ENCODE results near the gene ENOX1. TPM values are rescaled to one million over a fixed set of nuclear protein-coding genes. Genes with fewer than 3 reads are reported as not detected.

Gene ENOX1
- total RNA-seq, 2 donors from 2014 or later: 0.33 TPM; not detected in 1

DNA sequence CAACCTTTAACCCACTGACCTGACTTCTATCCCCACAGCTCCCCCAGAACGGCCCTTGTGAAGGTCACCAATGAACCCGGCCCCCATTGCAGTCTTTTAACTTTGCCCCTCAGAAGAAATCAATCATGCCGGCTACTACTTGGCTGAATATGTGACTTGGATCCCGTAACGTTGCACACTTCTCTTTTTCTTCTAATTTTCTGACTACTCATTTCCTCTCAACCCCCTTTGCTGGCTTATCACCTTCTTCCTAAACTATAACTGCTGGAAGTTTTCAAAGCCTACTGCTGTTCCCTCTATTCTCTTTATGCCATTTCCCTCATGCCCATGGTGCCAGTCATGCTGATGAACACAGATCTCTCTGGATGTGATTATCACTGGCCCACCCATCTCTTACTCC is 395.7 kb downstream of the ENOX1 start:
- no peak overlapping the region for H3K27ac Mint-ChIP-seq
- no peak overlapping the region for H3K4me3 ChIP-seq (ENCODE audit: low read length)
- peaks cover 21% of the 10 kb centered on the region for H3K4me1 Mint-ChIP-seq
- H3K36me3 ChIP-seq (ENCODE audit: control insufficient read depth, insufficient read depth, low read length): no peaks in the 10 kb centered on the region
- no peaks in the 10 kb centered on the region for H3K9me3 Mint-ChIP-seq
- H3K9ac ChIP-seq (ENCODE audit: extremely low read depth, low read length, poor library complexity, severe bottlenecking): no peak overlapping the region
- no peaks in the 10 kb centered on the region for H3K36me3 Mint-ChIP-seq (ENCODE audit: low read depth)
- no peaks in the 10 kb centered on the region for H3K4me1 ChIP-seq (ENCODE audit: control insufficient read depth, insufficient read depth, low read length)
- no peak overlapping the region for H3K4me3 Mint-ChIP-seq
- DNase-seq: no peak
- H3K27ac ChIP-seq (ENCODE audit: low read depth, low read length): no peak overlapping the region
- no peaks in the 10 kb centered on the region for H3K27me3 ChIP-seq (ENCODE audit: control insufficient read depth, insufficient read depth, low read length, poor library complexity, severe bottlenecking)
- whole genome bisulfite sequencing, 2 experiments (ENCODE audit: insufficient coverage in 1 of 2, insufficient read length in 1 of 2): 87 to 88% methylated on average over 5 of the region's 5 CpGs
- TF ChIP-seq CTCF (conservative IDR thresholded peaks at IDR 0.05): no peak
- no peaks in the 10 kb centered on the region for H3K9me3 ChIP-seq (ENCODE audit: control insufficient read depth, low read length)
- H3K27me3 Mint-ChIP-seq (ENCODE audit: insufficient read depth): no peaks in the 10 kb centered on the region

DNA sequence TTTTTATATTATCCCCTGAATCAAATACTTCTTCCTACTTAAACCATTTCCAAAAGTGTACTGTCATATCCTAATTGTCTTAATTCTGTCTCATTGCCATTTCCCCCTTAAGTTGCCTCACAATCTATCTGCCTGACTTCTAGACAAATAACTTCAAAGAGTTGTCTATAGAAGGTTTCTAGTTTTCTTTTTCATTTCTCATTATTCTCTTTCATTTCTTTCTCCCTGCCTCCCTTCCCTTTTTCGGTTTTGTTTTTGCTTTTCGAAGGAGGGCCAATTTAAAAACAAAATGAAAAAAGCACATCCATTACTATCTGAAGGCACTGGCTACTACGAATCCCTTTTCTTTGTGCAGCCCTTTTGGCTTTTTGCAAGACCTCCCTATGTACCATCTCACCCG is 396.2 kb downstream of the ENOX1 start:
- Mint-ChIP-seq H3K36me3 (ENCODE audit: low read depth) (no peaks in the 10 kb centered on the region), H3K27me3 (ENCODE audit: insufficient read depth) (no peaks in the 10 kb centered on the region), H3K9me3 (no peaks in the 10 kb centered on the region), H3K4me1 (peaks cover 17% of the 10 kb centered on the region), H3K27ac (no peak overlapping the region), H3K4me3 (no peak overlapping the region)
- 81 to 90% methylated on average over 4 of the region's 4 CpGs for WGBS, 2 experiments (ENCODE audit: insufficient coverage in 1 of 2, insufficient read length in 1 of 2)
- TF ChIP-seq CTCF (conservative IDR thresholded peaks at IDR 0.05): no peak
- Histone ChIP-seq H3K4me3 (ENCODE audit: low read length) (no peak overlapping the region), H3K9me3 (ENCODE audit: control insufficient read depth, low read length) (no peaks in the 10 kb centered on the region), H3K27me3 (ENCODE audit: control insufficient read depth, insufficient read depth, low read length, poor library complexity, severe bottlenecking) (no peaks in the 10 kb centered on the region), H3K27ac (ENCODE audit: low read depth, low read length) (no peak overlapping the region), H3K9ac (ENCODE audit: extremely low read depth, low read length, poor library complexity, severe bottlenecking) (no peak overlapping the region), H3K4me1 (ENCODE audit: control insufficient read depth, insufficient read depth, low read length) (no peaks in the 10 kb centered on the region), H3K36me3 (ENCODE audit: control insufficient read depth, insufficient read depth, low read length) (no peaks in the 10 kb centered on the region)
- no peak for DNase-seq

- Histone ChIP-seq H3K27me3 (ENCODE audit: control insufficient read depth, insufficient read depth, low read length, poor library complexity, severe bottlenecking) (no peaks in the 10 kb centered on the region), H3K36me3 (ENCODE audit: control insufficient read depth, insufficient read depth, low read length) (no peaks in the 10 kb centered on the region), H3K9me3 (ENCODE audit: control insufficient read depth, low read length) (no peaks in the 10 kb centered on the region), H3K4me1 (ENCODE audit: control insufficient read depth, insufficient read depth, low read length) (no peaks in the 10 kb centered on the region), H3K9ac (ENCODE audit: extremely low read depth, low read length, poor library complexity, severe bottlenecking) (no peak overlapping the region), H3K27ac (ENCODE audit: low read depth, low read length) (no peak overlapping the region), H3K4me3 (ENCODE audit: low read length) (no peak overlapping the region)
- Mint-ChIP-seq H3K4me3 (no peak overlapping the region), H3K9me3 (no peaks in the 10 kb centered on the region), H3K27ac (no peak overlapping the region), H3K27me3 (ENCODE audit: insufficient read depth) (no peaks in the 10 kb centered on the region), H3K4me1 (peaks cover 15% of the 10 kb centered on the region), H3K36me3 (ENCODE audit: low read depth) (no peaks in the 10 kb centered on the region)
- DNase-seq: no peak
- WGBS, 2 experiments (ENCODE audit: insufficient coverage in 1 of 2, insufficient read length in 1 of 2): 97 to 100% methylated on average over 1 to 2 of the region's 4 CpGs
- TF ChIP-seq CTCF (conservative IDR thresholded peaks at IDR 0.05): no peak
Observed at GRCh38 chr13:43389983-43390382, 396.8 kb downstream of the ENOX1 start.

All from endodermal cell (in vitro differentiated cells).